ENCODE results near the gene UTY. TPM values are rescaled to one million over a fixed set of nuclear protein-coding genes. Genes with fewer than 3 reads are reported as not detected.

Gene UTY
- not detected for total RNA-seq

DNA sequence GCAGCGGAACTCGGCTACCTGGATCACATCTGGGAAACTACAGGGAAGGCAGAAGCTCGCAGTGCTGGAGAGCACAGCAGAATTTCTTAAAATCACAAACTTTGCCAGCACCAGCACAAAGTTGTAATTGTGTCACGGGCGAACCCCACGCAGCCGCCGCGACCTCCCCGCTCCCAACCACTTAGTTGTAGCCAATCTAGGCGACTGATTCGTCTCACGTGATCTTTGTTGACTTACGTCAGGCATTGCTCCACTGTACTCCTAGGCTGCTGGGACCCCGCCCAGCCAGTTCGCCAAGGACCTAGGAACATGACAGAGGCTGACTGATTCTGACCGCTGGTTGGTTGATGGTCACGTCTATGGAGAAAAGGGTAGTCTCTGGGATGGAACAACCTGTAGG, at the start of gene UTY:
TSS of gene UTY (minus strand) at position 206 of the 400 bp plus-strand sequence. CDS start 368 bp downstream, outside the sequence.
- no peaks in the 10 kb centered on the region for H3K9me3 ChIP-seq
- no peaks in the 10 kb centered on the region for H3K27me3 ChIP-seq
- no peak within 1 kb of the TSS for H3K27ac ChIP-seq
- TF ChIP-seq POLR2A (IDR thresholded peaks at IDR 0.05), result no peak
- TF ChIP-seq, protein P1, sequence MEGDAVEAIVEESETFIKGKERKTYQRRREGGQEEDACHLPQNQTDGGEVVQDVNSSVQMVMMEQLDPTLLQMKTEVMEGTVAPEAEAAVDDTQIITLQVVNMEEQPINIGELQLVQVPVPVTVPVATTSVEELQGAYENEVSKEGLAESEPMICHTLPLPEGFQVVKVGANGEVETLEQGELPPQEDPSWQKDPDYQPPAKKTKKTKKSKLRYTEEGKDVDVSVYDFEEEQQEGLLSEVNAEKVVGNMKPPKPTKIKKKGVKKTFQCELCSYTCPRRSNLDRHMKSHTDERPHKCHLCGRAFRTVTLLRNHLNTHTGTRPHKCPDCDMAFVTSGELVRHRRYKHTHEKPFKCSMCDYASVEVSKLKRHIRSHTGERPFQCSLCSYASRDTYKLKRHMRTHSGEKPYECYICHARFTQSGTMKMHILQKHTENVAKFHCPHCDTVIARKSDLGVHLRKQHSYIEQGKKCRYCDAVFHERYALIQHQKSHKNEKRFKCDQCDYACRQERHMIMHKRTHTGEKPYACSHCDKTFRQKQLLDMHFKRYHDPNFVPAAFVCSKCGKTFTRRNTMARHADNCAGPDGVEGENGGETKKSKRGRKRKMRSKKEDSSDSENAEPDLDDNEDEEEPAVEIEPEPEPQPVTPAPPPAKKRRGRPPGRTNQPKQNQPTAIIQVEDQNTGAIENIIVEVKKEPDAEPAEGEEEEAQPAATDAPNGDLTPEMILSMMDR (IDR thresholded peaks at IDR 0.05), result no peak
- no peaks in the 10 kb centered on the region for H3K36me3 ChIP-seq
- no peak within 1 kb of the TSS for H3K4me3 ChIP-seq
- intact Hi-C loops (cut with DNase I; ENCODE audit: low total_unique reads), result no loop called here
- DNase-seq, result no peak
- no peaks in the 10 kb centered on the region for H3K4me1 ChIP-seq

DNA sequence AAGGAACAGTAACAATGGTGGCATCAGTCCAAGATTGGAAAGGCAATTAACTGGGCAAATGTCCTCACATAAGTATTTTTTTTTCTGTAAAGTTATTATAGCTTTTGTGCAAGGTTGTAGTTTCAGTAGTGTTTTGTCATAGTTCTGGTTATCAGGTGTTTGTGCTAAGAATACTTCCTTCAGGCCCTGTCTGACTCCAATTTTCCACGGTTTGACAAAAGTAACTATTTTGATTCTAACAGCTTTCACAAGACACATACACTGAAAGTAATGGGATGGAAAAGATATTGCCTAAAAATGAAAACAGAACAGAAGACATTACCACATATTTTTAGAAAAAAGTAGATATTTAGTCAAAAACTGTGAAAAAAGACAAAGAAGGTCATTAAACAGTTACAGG, 40.6 kb upstream of the UTY start:
- Histone ChIP-seq H3K9me3 (no peaks in the 10 kb centered on the region), H3K4me3 (no peak overlapping the region), H3K36me3 (no peaks in the 10 kb centered on the region), H3K27ac (no peak overlapping the region), H3K27me3 (no peaks in the 10 kb centered on the region), H3K4me1 (no peaks in the 10 kb centered on the region)
- DNase-seq, result no peak
- intact Hi-C loops (cut with DNase I; ENCODE audit: low total_unique reads), result no loop called here
- TF ChIP-seq, protein P1 (IDR thresholded peaks at IDR 0.05), result no peak
- no peak for TF ChIP-seq POLR2A (IDR thresholded peaks at IDR 0.05)

DNA sequence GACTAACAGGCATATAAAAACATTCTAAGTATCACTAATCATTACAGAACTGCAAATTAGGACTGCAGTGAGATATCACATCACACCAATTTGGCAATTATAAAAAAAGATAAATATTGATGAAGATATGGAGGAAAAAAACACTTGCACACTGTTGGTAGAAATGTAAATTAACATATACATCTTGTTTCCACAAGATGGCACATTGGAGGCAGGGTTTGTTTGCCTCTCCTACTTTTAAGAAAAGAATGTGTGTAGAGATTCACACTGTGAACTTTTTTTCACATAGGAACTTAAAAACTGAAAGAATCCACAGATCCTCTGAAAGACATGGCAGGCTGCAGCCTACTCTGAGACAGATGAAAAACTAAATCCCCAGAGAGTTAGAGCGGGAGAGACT, 21.4 kb upstream of the UTY start:
- Histone ChIP-seq H3K27ac (no peak overlapping the region), H3K36me3 (no peaks in the 10 kb centered on the region), H3K4me3 (no peak overlapping the region), H3K27me3 (no peaks in the 10 kb centered on the region), H3K9me3 (no peaks in the 10 kb centered on the region), H3K4me1 (no peaks in the 10 kb centered on the region)
- intact Hi-C loops (cut with DNase I; ENCODE audit: low total_unique reads), result no loop called here
- no peak for DNase-seq
- TF ChIP-seq, protein P1 (IDR thresholded peaks at IDR 0.05), result no peak
- no peak for TF ChIP-seq POLR2A (IDR thresholded peaks at IDR 0.05)

GRCh38 chrY:13493737-13494136, 13.9 kb upstream of the UTY start:
- H3K27ac ChIP-seq, result no peak overlapping the region

DNA sequence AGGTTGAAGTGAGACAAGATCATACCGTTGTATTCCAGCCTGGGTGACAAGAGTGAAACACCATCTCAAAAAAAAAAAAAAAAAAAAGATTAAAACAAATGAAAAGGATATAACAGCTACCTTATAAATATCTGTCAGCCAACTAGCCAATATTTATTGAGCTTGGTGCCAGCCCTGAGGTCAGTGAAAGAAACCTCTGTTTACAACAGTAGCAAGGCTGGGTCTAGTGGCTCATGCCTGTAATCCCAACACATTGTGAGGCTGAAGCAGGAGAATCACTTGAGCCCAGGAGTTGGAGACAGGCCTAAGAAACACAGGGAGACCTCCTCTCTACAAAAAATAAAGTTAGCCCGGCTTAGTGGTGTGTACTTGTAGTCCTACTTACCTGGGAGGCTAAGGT, 12.6 kb upstream of the UTY start:
- H3K36me3 ChIP-seq, result no peaks in the 10 kb centered on the region
- no peak for DNase-seq
- no peak overlapping the region for H3K27ac ChIP-seq
- H3K27me3 ChIP-seq, result no peaks in the 10 kb centered on the region
- no peaks in the 10 kb centered on the region for H3K9me3 ChIP-seq
- intact Hi-C loops (cut with DNase I; ENCODE audit: low total_unique reads), result no loop called here
- no peak overlapping the region for H3K4me3 ChIP-seq
- H3K4me1 ChIP-seq, result no peaks in the 10 kb centered on the region
- TF ChIP-seq, protein P1 (IDR thresholded peaks at IDR 0.05), result no peak
- TF ChIP-seq POLR2A (IDR thresholded peaks at IDR 0.05), result no peak

More at GRCh38 chrY:13493737-13494136, 13.9 kb upstream of the UTY start:
- H3K4me1 ChIP-seq, result no peaks in the 10 kb centered on the region
- no peaks in the 10 kb centered on the region for H3K36me3 ChIP-seq
- no peak overlapping the region for H3K4me3 ChIP-seq
- H3K27me3 ChIP-seq, result no peaks in the 10 kb centered on the region
- H3K9me3 ChIP-seq, result no peaks in the 10 kb centered on the region
- no peak for DNase-seq
- TF ChIP-seq POLR2A (IDR thresholded peaks at IDR 0.05), result no peak
- TF ChIP-seq, protein P1 (IDR thresholded peaks at IDR 0.05), result no peak
- intact Hi-C loops (cut with DNase I; ENCODE audit: low total_unique reads), result no loop called here
